Measurements from ENCODE around the gene SMCO2.

SMCO2 gene

DNA sequence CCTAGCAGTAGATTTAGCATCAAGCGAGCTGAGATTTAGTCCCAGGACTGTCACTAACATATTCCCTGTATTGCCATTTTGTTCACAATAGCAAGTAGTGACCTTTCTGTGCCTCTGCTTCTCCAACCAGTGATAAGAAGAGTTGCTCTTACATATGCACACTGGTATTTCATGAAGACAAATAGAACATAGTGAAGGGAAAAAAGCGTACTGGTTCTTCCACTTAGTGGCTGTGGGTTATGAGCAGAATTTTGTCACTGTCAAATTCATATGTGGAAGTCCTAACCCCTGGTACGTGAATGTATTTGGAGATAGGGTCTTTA is 65.1 kb downstream of the SMCO2 start:
- Histone ChIP-seq H3K9ac (ENCODE audit: low read length) (no peak overlapping the region), H3K4me3 (ENCODE audit: low read length) (no peak overlapping the region), H3K27me3 (replicated peaks; ENCODE audit: insufficient read depth, low read length) (no peaks in the 10 kb centered on the region), H3K36me3 (replicated peaks; ENCODE audit: insufficient read depth, low read length) (no peaks in the 10 kb centered on the region), H3K4me2 (ENCODE audit: low read depth, low read length) (no peak overlapping the region), H3K27ac (ENCODE audit: low read length) (no peak overlapping the region), H3K4me1 (ENCODE audit: low read length) (no peaks in the 10 kb centered on the region), H2AFZ (ENCODE audit: low read length) (no peak overlapping the region), H3F3A (ENCODE audit: insufficient read depth, low read length) (no peaks in the 10 kb centered on the region), H3K9me2 (replicated peaks; ENCODE audit: insufficient read depth, low read length) (no peaks in the 10 kb centered on the region; the same call in 1 of the 2 replicates), H3K9me3 (replicated peaks; ENCODE audit: insufficient read depth, low read length) (no peaks in the 10 kb centered on the region), H4K20me1 (ENCODE audit: insufficient read depth, low read length) (no peaks in the 10 kb centered on the region), H3K79me2 (ENCODE audit: low read length) (no peaks in the 10 kb centered on the region)
- no peak for TF ChIP-seq EZH2phosphoT487 (IDR thresholded peaks at IDR 0.05; ENCODE audit: low read length)
- no peak for TF ChIP-seq EZH2 (optimal IDR thresholded peaks at IDR 0.05; ENCODE audit: low read depth, low read length)
- TF ChIP-seq, protein P1, sequence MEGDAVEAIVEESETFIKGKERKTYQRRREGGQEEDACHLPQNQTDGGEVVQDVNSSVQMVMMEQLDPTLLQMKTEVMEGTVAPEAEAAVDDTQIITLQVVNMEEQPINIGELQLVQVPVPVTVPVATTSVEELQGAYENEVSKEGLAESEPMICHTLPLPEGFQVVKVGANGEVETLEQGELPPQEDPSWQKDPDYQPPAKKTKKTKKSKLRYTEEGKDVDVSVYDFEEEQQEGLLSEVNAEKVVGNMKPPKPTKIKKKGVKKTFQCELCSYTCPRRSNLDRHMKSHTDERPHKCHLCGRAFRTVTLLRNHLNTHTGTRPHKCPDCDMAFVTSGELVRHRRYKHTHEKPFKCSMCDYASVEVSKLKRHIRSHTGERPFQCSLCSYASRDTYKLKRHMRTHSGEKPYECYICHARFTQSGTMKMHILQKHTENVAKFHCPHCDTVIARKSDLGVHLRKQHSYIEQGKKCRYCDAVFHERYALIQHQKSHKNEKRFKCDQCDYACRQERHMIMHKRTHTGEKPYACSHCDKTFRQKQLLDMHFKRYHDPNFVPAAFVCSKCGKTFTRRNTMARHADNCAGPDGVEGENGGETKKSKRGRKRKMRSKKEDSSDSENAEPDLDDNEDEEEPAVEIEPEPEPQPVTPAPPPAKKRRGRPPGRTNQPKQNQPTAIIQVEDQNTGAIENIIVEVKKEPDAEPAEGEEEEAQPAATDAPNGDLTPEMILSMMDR (IDR thresholded peaks at IDR 0.05; ENCODE audit: low read length): no peak
- no peak for DNase-seq

DNA sequence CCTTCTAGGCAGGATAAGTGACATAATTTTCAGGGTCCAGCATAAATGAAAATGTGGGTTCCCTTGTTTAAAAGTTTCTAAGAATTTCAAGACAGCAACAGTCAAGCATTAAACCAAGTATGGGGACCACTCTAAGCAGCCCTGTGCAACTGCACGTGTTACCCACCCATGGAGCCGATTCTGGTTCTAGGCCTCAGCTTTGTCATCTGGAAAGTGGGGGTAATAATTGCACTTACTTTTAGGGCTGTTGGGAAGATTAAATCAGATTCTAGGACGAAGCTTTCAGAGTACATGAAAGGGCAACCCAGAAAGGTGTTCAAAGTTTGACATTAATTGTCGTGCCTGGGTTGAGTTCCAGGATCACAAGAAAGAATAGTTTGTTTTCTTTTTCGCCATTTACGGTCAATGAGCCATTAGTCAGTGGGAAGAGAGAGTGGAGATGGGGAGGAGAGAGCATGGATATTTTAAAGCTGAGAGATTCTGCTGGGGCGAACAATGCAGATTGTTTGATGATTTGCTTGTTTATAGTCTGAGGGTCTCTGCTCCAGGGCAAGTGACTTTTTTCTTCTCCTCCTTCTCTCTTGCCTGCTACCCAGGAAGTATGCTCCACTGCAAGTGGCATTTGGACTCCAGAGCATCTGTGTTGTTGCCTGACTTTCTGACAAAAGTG is 66.8 kb downstream of the SMCO2 start:
- Histone ChIP-seq H2AFZ (ENCODE audit: low read length) (no peak overlapping the region), H3K9ac (ENCODE audit: low read length) (no peak overlapping the region), H3K4me2 (ENCODE audit: low read depth, low read length) (no peak overlapping the region), H3F3A (ENCODE audit: insufficient read depth, low read length) (no peaks in the 10 kb centered on the region), H3K4me1 (ENCODE audit: low read length) (no peaks in the 10 kb centered on the region), H3K9me3 (replicated peaks; ENCODE audit: insufficient read depth, low read length) (no peaks in the 10 kb centered on the region), H3K27ac (ENCODE audit: low read length) (no peak overlapping the region), H3K4me3 (ENCODE audit: low read length) (no peak overlapping the region), H3K27me3 (replicated peaks; ENCODE audit: insufficient read depth, low read length) (no peaks in the 10 kb centered on the region), H3K36me3 (replicated peaks; ENCODE audit: insufficient read depth, low read length) (no peaks in the 10 kb centered on the region), H3K79me2 (ENCODE audit: low read length) (no peaks in the 10 kb centered on the region), H4K20me1 (ENCODE audit: insufficient read depth, low read length) (no peaks in the 10 kb centered on the region), H3K9me2 (replicated peaks; ENCODE audit: insufficient read depth, low read length) (no peaks in the 10 kb centered on the region; the same call in 1 of the 2 replicates)
- TF ChIP-seq, protein P1 (IDR thresholded peaks at IDR 0.05; ENCODE audit: low read length): no peak
- no peak for TF ChIP-seq EZH2phosphoT487 (IDR thresholded peaks at IDR 0.05; ENCODE audit: low read length)
- TF ChIP-seq EZH2 (optimal IDR thresholded peaks at IDR 0.05; ENCODE audit: low read depth, low read length): no peak
- no peak for DNase-seq

DNA sequence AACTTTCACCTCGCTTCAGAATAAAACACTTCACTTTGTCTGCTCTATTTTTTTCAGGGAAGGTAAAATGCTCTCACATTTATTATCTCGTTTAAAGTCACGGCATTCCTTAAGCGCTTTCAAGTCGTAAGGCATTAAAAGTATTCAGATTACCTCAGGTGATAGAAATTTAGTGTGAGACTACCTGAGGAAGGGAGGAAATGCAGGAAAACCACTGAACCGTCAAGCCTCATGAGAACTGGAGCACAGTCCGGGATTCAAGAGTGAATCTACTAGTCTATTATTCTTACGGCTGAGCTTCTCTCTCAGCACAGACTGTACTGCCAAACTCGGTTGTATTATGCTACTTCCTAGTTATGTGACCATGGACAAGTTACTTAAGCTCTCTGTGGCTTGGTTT is 69.1 kb downstream of the SMCO2 start:
- Histone ChIP-seq H3K9ac (ENCODE audit: low read length) (no peak overlapping the region), H4K20me1 (ENCODE audit: insufficient read depth, low read length) (no peaks in the 10 kb centered on the region), H3K9me2 (replicated peaks; ENCODE audit: insufficient read depth, low read length) (no peaks in the 10 kb centered on the region; the same call in 1 of the 2 replicates), H3K4me2 (ENCODE audit: low read depth, low read length) (no peak overlapping the region), H3K9me3 (replicated peaks; ENCODE audit: insufficient read depth, low read length) (no peaks in the 10 kb centered on the region), H3K4me3 (ENCODE audit: low read length) (no peak overlapping the region), H3F3A (ENCODE audit: insufficient read depth, low read length) (no peaks in the 10 kb centered on the region), H3K79me2 (ENCODE audit: low read length) (no peaks in the 10 kb centered on the region), H2AFZ (ENCODE audit: low read length) (no peak overlapping the region), H3K36me3 (replicated peaks; ENCODE audit: insufficient read depth, low read length) (no peaks in the 10 kb centered on the region), H3K27me3 (replicated peaks; ENCODE audit: insufficient read depth, low read length) (no peaks in the 10 kb centered on the region), H3K4me1 (ENCODE audit: low read length) (no peaks in the 10 kb centered on the region), H3K27ac (ENCODE audit: low read length) (no peak overlapping the region)
- no peak for DNase-seq
- TF ChIP-seq EZH2 (optimal IDR thresholded peaks at IDR 0.05; ENCODE audit: low read depth, low read length) (no peak), EZH2phosphoT487 (IDR thresholded peaks at IDR 0.05; ENCODE audit: low read length) (no peak)
- TF ChIP-seq, protein P1 (IDR thresholded peaks at IDR 0.05; ENCODE audit: low read length): no peak

All from MM.1S (cell line).